ENCODE measurements around the gene OSBPL5. TPM values are rescaled to one million over a fixed set of nuclear protein-coding genes. Genes with fewer than 3 reads are reported as not detected.

OSBPL5 gene
- total RNA-seq, 1 experiment from 2014 or later, result 6.4 TPM

GRCh38 chr11:3156282-3156660, 8.8 kb downstream of the OSBPL5 start:
- no TSS peak for BruUV-seq (replicated peaks)
- Histone ChIP-seq H3K36me3 (ENCODE audit: low read depth) (no peaks in the 10 kb centered on the region), H2AFZ (no peak overlapping the region), H3K27ac (no peak overlapping the region), H3K4me3 (no peak overlapping the region), H3K79me2 (ENCODE audit: low read depth) (no peaks in the 10 kb centered on the region), H3K4me1 (replicated peaks; ENCODE audit: insufficient read depth) (no peaks in the 10 kb centered on the region), H3F3A (ENCODE audit: insufficient read depth, low read depth) (no peaks in the 10 kb centered on the region), H3K4me2 (no peak overlapping the region), H4K20me1 (ENCODE audit: insufficient read depth) (no peaks in the 10 kb centered on the region), H3K9me2 (ENCODE audit: insufficient read depth) (no peaks in the 10 kb centered on the region), H3K27me3 (ENCODE audit: insufficient read depth, low read depth) (no peaks in the 10 kb centered on the region), H3K9me3 (ENCODE audit: insufficient read depth, low read depth) (no peaks in the 10 kb centered on the region)
- TF ChIP-seq EZH2 (IDR thresholded peaks at IDR 0.05; ENCODE audit: low read depth), result no peak
- no peak for TF ChIP-seq CTCF (conservative IDR thresholded peaks at IDR 0.05)
- ChIA-PET CTCF (interaction anchor here (0.6 kb wide), 1 partner anchor 144 kb away, joined by 4 read pairs; no protein-coding TSS in a partner anchor), POLR2A (ENCODE audit: unreplicated experiment) (no interaction called here)
- intact Hi-C loops (cut with micrococcal nuclease; ENCODE audit: unreplicated experiment), result no loop called here
- no peak for DNase-seq

- Histone ChIP-seq H3K9me3 (ENCODE audit: insufficient read depth, low read depth) (no peaks in the 10 kb centered on the region), H3K27me3 (ENCODE audit: insufficient read depth, low read depth) (no peaks in the 10 kb centered on the region), H3K4me1 (replicated peaks; ENCODE audit: insufficient read depth) (no peaks in the 10 kb centered on the region), H3K79me2 (ENCODE audit: low read depth) (no peaks in the 10 kb centered on the region), H3K4me3 (no peak overlapping the region), H3F3A (ENCODE audit: insufficient read depth, low read depth) (no peaks in the 10 kb centered on the region), H3K27ac (no peak overlapping the region), H3K9me2 (ENCODE audit: insufficient read depth) (no peaks in the 10 kb centered on the region), H4K20me1 (ENCODE audit: insufficient read depth) (no peaks in the 10 kb centered on the region), H2AFZ (no peak overlapping the region), H3K4me2 (no peak overlapping the region), H3K36me3 (ENCODE audit: low read depth) (no peaks in the 10 kb centered on the region)
- no peak for DNase-seq
- TF ChIP-seq EZH2 (IDR thresholded peaks at IDR 0.05; ENCODE audit: low read depth) (no peak), CTCF (conservative IDR thresholded peaks at IDR 0.05) (no peak)
- BruUV-seq (replicated peaks), result no TSS peak
- intact Hi-C loops (cut with micrococcal nuclease; ENCODE audit: unreplicated experiment), result no loop called here
- ChIA-PET CTCF (no interaction called here), POLR2A (ENCODE audit: unreplicated experiment) (no interaction called here)
These were observed 9.3 kb downstream of the OSBPL5 start for GRCh38 chr11:3155691-3156258.

GRCh38 chr11:3155216-3155615, 9.9 kb downstream of the OSBPL5 start:
- intact Hi-C loops (cut with micrococcal nuclease; ENCODE audit: unreplicated experiment), result no loop called here
- CTCF ChIA-PET, result no interaction called here
- no peak overlapping the region for H2AFZ ChIP-seq
- no peaks in the 10 kb centered on the region for H4K20me1 ChIP-seq (ENCODE audit: insufficient read depth)
- POLR2A ChIA-PET (ENCODE audit: unreplicated experiment), result no interaction called here
- H3K79me2 ChIP-seq (ENCODE audit: low read depth), result no peaks in the 10 kb centered on the region
- no peak overlapping the region for H3K4me3 ChIP-seq
- BruUV-seq (replicated peaks), result no TSS peak
- no peaks in the 10 kb centered on the region for H3K9me2 ChIP-seq (ENCODE audit: insufficient read depth)
- no peak for DNase-seq
- H3K27me3 ChIP-seq (ENCODE audit: insufficient read depth, low read depth), result no peaks in the 10 kb centered on the region
- H3K9me3 ChIP-seq (ENCODE audit: insufficient read depth, low read depth), result no peaks in the 10 kb centered on the region
- no peaks in the 10 kb centered on the region for H3K36me3 ChIP-seq (ENCODE audit: low read depth)
- no peaks in the 10 kb centered on the region for H3F3A ChIP-seq (ENCODE audit: insufficient read depth, low read depth)
- H3K4me2 ChIP-seq, result no peak overlapping the region
- H3K27ac ChIP-seq, result no peak overlapping the region
- H3K4me1 ChIP-seq (replicated peaks; ENCODE audit: insufficient read depth), result no peaks in the 10 kb centered on the region
- TF ChIP-seq CTCF (conservative IDR thresholded peaks at IDR 0.05) (no peak), EZH2 (IDR thresholded peaks at IDR 0.05; ENCODE audit: low read depth) (no peak)
